SIG-M5 (cell line): ENCODE measurements around the gene IPCEF1.
"Not testable (repeated sequence)": the region's sequence is repeated elsewhere in the genome, so short reads cannot be mapped to it uniquely, and the experiment has no call there.

ENCODE experiments used
- DNase-seq: peaks from one replicate; lab custom pipeline; 2025; lab: John Stamatoyannopoulos, UW

IPCEF1 gene

DNA sequence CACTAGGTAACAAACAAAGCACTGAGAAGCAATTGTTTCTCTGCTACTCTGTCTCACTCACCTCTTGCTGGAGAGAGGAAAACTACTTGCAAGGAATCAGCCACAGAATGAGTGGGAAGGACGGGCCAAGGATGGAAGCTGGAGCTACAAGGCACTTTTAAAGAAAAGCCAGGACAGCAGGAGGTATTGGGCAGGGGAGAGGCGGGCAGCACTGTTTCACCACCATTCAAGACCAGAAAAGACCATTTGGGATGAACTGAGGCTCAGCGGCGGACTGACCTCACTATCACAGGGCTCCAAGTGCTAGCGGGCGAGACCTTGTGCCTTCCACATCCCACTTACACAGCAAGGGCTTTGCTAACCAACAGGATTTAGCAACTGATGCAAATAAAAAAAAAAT, 137.4 kb downstream of the IPCEF1 start:
- DNase-seq: no peak

DNA sequence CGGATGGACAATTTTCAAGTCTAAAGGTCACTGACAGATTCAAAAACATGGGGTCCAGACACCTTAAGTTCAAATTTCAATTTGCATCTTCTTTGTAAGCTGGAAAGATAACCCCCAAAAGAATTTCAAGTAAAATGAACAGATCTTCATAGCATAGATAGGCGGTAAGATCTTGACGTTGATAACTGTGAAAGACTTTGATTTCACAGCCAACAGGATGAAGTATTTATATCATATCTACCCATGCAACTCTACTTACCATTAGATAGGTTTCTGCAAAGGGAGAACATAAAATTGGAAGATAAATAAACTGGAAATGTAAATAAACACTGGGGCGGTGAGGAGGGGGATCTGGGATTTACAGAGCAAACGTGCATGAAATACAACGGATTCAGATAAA, 137.8 kb downstream of the IPCEF1 start:
- no peak for DNase-seq

- no peak for DNase-seq
Measured at GRCh38 chr6:154218301-154218700, 138.3 kb downstream of the IPCEF1 start.

DNA sequence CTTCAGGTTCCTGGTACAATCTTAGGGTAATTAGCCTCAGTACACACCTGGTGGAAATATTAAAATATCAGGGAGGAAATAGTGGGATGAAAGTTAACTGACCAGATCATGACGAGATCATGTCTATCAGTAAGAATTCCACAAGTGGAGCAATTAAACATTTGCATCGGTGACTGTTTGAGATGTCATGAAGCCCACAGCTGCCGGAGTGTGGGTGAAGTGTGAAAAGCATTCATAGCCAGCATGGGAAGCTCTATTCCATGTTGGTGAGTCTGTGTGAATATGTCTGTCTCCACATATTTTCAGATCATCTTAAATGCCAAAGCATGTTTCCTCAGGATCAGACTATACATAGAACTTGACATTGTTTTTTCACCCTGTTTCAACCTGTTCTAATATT, 142.8 kb downstream of the IPCEF1 start:
- no peak for DNase-seq

DNA sequence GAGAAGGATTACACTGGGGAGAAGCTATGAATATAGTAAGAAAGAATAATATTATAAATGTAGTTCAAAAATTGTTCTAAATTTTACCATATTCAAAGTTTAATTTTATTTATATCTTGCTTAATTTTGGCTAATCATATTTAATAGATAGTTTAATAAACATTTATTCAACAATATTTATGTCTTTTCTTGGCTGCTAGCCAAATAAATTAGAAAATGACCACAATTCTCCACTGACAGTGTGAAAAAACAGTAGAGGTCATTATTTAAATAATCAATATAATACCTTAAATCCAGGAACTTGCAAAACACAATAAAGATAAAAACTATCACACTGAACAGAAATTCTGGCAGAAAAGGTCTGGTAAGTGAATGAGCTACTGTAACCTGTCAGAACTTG, 145.9 kb downstream of the IPCEF1 start:
- no peak for DNase-seq

GRCh38 chr6:154209555-154209954, 147.0 kb downstream of the IPCEF1 start:
- no peak for DNase-seq

- no peak for DNase-seq
Measured at GRCh38 chr6:154206996-154207395, 149.6 kb downstream of the IPCEF1 start.

- no peak for DNase-seq
Measured at GRCh38 chr6:154206141-154206540, 150.5 kb downstream of the IPCEF1 start.

DNA sequence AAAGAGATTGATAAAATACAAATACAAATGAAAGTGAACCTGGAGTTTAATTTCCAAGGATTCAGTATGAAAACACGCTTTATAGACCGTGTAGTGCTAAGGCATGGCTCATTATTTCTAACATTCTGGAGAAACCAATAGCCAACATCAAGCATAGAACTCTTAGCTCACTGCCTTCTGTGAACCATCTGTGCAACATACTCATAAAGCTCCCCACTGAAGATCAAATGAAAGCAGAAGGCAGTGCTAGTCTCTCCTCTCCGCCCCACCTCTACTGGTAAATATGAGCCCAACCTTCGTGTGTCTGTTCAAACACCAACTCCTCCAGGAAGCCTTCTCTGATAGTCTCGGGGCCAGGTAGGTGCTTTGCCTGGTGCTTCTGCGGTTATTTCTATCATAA, 153.6 kb downstream of the IPCEF1 start:
- DNase-seq: no peak

GRCh38 chr6:154202339-154202738, 154.3 kb downstream of the IPCEF1 start:
- no peak for DNase-seq

- not testable (repeated sequence) for DNase-seq
Measured at GRCh38 chr6:154201688-154202087, 154.9 kb downstream of the IPCEF1 start.

DNA sequence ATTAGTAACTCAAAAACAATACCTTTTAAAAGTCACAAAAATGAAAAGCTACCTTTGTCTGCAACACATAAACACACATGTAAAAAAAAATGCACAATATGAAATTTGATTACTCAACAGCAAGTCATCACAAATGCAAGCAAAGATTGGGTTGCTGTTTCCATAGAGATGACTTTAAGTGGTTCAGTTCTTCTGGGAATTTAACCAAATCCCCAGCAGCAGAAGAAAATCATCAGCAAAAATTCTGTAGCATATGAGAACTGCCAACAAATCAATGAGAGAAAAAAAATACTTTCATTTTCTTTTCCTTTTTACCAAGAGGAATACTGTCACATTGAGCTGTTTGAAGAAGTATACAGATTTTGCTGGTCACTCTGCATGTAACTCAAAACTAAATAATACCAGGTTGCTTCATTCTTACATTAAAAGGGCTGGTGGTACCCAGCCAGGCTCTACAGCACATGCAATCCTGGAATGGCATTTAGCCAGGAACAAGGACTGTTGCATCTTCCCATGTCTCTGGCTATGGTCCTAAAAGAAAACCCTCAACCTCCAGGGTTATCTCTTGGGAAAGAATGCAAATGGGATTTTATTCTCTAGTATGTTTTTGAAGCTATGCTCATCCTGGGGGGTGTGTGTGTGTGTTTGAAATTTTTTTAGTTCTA, 159.3 kb downstream of the IPCEF1 start:
- no peak for DNase-seq

DNA sequence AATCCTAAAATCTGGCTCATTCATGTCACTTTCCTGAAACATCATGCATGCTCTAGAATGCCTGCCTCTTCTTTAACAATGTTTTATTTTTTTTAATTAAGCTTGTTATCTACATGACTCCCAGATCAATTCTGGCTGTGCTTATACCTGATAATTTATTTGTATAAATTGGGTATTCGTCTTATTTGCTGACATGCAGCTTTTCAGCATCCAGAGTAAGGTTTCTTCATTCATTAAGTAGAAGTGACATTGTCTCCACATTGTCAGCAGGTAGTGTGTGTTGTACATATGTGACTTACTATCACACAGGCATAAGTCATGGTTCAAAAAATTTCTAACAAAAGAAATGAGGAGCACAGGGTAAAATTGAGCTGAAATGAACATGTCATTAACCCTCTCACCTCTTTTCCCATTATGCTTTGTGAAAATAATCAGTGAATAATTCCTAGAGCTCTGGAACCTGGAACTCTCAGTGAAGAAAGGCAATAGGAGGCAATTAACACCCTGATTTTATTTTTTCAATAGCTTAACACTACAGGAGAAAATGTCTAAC, 160.2 kb downstream of the IPCEF1 start:
- DNase-seq: no peak

- DNase-seq: no peak
Measured at GRCh38 chr6:154187714-154188113, 168.9 kb downstream of the IPCEF1 start.

GRCh38 chr6:154187203-154187602, 169.4 kb downstream of the IPCEF1 start:
- no peak for DNase-seq

DNA sequence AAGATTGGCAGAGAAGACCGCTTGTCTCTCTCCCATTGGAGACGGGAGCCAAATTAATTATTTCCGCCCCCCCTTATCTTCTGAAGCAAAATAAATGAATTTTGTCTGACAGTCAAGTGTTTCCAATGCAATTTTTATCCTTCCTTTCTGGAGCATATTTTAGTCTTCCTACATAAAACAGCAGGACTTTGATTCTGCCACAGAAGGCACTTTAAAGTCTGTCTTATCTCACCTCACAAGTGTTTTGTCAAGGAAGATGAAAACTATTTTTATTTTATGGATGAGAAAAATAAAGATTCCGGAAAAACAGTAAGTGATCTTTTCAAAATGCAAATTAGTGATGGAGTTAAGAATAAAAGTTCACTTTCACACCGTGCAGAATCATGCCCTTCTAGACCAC, 177.2 kb downstream of the IPCEF1 start:
- no peak for DNase-seq

DNA sequence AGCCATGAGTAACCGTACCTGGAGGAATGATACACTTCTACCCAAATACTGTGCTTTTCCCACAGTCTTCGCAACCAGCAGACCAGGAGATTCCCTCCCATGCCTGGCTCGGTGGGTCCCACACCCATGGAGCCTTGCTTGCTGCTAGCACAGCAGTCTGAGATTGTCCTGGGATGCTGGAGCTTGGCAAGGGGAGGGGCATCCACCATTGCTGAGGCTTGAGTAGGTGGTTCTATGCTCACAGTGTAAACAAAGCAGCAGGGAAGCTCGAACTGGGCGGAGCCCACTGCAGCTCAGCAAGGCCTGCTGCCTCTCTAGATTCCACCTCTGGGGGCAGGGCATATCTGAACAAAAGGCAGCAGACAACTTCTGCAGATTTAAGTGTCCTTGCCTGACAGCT, 184.2 kb downstream of the IPCEF1 start:
- not testable (repeated sequence) for DNase-seq

DNA sequence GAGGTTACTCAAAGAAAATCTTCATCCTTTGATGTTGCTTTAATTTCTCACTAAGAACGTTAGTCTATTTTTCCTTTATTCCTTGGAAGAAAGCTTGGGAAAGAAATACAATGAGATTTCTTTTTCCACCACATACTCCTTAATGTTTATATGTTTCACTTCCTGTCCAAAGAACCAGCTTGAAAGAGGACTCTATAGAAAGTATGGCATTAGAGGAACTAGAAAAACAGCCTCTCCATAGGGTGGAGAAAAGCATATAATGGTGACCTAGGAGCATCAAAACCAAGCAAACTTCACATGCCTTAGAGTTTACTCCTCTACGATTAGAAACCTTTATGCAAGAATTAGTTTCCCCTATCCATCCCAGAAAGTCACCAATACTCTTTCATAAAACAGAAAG, 186.5 kb downstream of the IPCEF1 start:
- DNase-seq: no peak

DNA sequence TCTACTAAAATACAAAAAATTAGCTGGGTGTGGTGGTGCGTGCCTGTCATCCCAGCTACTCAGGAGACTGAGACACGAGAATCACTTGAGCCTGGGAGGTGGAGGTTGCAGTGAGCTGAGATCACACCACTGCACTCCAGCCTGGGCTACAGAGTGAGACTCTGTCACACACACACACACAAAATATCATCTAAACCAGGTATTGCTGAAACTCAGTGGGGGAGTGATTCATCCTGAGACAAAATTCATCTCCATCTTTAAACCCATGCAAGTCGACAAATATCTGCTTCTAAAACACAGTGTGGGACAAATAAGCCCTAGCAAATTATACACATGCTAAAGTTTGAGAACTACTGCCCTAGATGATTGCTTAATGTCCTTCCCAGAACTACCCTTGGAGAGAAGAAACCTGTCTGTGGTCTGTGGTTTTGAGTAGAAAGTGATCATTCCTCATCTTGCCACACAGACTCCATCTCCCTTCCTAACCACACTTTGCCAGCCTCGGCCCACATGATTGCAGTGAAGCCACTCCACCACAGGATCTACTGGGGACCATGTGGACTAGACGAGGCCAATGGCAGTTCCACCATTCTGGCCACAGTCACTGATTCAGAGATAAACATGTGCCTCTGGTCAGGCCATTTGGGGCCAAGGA, 187.3 kb downstream of the IPCEF1 start:
- peak; percentile 70 for DNase-seq

- no peak for DNase-seq
Measured at GRCh38 chr6:154167126-154167525, 189.5 kb downstream of the IPCEF1 start.

DNA sequence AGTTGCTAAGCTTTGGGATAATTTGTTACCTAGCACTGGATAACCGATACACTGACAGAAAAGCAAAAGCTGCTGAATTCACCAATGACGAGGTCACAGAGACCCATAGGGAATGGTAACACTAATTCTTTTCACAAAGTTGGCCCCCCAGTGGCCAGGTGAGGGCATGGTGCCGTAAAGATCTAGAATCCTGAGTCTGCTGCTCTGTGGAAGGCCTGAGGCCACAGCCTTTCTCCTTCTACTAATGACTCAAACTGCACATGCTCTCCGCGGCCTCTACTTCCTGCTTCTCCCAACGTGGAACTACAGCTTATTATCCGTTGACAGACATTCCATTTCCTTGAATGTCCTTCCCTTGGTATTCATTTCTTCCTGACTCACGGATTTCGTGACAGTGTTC, 190.5 kb downstream of the IPCEF1 start:
- DNase-seq: no peak

GRCh38 chr6:154165478-154165877, 191.1 kb downstream of the IPCEF1 start:
- DNase-seq: no peak

DNA sequence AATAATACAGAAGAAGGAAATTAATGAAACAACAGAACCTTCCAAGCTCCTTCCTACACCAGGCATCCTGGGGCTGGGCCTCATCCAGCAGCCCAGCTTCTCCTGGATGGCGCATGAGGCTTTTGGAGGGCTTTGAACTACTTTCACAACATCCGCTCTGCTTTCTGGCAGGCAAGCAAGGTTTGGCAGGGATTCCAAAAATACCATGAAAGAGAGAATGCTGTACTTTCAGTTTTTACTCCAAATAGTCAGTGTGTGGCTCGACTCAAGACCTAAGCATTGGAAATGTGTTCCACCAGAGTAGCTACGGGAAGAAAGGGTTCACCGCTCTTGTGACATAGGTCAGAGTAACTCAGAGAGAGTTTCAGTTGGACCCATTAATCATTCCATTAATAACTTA, 192.2 kb downstream of the IPCEF1 start:
- no peak for DNase-seq

GRCh38 chr6:154161689-154162088, 194.9 kb downstream of the IPCEF1 start:
- no peak for DNase-seq
